Peyer's patch (tissue), 4 donors: ENCODE measurements around the gene EFTUD2.

Experiments
- CTCF ChIP-seq, 6 experiments: fragments of 450-650 bp in 4 of 6; fragments of 200-600 bp in 2 of 6; sonication (generic) in 1 of 6; IDR thresholded peaks; one replicate each; pipeline ENCODE4 v1.5.1; 2017 to 2019; ENCODE audit warnings: antibody characterized with exemption in 6 of 6, mild to moderate bottlenecking in 3 of 6, moderate library complexity in 1 of 6
- POLR2A ChIP-seq, 2 donors: fragments of 450-650 bp; IDR thresholded peaks; one replicate each; pipeline ENCODE4 v1.5.1; 2017; ENCODE audit warnings: antibody characterized with exemption in 2 of 2, mild to moderate bottlenecking in 2 of 2, moderate library complexity in 2 of 2

DNA sequence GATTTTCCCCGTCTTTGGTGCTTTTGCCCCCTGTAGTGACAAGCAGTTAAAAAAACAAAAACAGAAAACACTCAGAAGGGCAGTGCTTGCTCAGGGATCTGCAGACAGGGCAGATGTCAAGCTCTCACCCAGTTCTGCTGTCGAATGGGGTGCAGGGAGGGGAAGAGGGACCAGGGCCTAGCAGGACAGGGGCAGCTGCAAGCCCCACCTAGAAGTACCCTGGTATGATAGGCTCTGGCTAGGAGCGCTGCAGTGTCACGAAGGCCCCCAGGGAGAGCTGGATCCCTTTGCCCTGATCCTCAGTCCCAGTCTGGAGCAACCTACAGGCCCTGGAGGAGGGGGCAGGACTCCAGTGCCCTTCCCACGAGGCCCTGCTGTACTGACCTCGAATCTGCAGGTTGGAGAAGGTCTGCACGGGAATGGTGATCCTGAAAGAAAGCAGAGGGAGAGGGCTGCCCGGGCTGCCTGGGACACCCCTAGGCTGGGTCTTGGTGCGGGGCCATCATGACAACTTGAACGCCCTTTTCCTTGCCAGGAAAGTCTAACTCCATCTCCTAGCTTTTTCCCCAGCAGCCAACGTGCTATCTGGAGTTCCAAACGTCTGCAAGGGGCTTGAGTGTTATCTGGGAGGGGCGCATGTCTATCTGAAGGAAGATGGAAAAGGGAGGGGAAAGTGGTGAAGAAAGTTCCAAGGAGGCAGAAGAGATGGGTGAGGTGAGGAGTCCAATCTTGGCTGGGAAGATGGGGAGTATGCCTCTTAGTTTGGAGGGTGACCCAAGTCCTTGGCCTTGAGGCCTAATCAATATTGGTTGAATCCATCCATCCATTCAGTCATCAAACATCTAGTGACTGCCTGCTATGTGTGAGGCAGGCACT lies 11.2 kb upstream of the EFTUD2 start:
- TF ChIP-seq CTCF (IDR thresholded peaks at IDR 0.05): no peak
- TF ChIP-seq POLR2A (IDR thresholded peaks at IDR 0.05): no peak
